GM12864 (cell line): ENCODE data around the gene EEF1AKMT3.

Source experiments
- DNase-seq: peaks from one replicate; pipeline ENCODE4 v3.0.0-alpha.2; 2011; ENCODE audit warnings: low read depth
- H3K4me3 ChIP-seq: 2 replicates; pipeline ENCODE4 v1.5.1; 2011; ENCODE audit warnings: mild to moderate bottlenecking, low read depth, low read length, control low read depth
- CTCF ChIP-seq: IDR thresholded peaks from 2 replicates; pipeline ENCODE4 v1.5.1; 2011; ENCODE audit warnings: low read depth, mild to moderate bottlenecking, moderate library complexity, low read length, control low read depth, inconsistent platforms; ENCODE audit errors: missing control alignments

Gene EEF1AKMT3

GRCh38 chr12:57752668-57753000 is 19.8 kb upstream of the EEF1AKMT3 start:
- DNase-seq: no peak
- H3K4me3 ChIP-seq: peak overlapping the region; percentile 17
- TF ChIP-seq CTCF: no peak

GRCh38 chr12:57753756-57754337 is 18.6 kb upstream of the EEF1AKMT3 start:
- no peak overlapping the region for H3K4me3 ChIP-seq
- no peak for TF ChIP-seq CTCF

GRCh38 chr12:57754411-57755193 is 17.8 kb upstream of the EEF1AKMT3 start, which contains the start of gene MARCHF9:
TSS of gene MARCHF9 (plus strand) at chr12:57755103. CDS start at chr12:57755529, 426 bp downstream.
- peak; percentile 60 for DNase-seq

More at GRCh38 chr12:57753756-57754337, 18.6 kb upstream of the EEF1AKMT3 start:
- DNase-seq: no peak

GRCh38 chr12:57755194-57755453 is 17.3 kb upstream of the EEF1AKMT3 start:
- DNase-seq: no peak
- H3K4me3 ChIP-seq: peak overlapping the region; percentile 53
- TF ChIP-seq CTCF: no peak

More at GRCh38 chr12:57754411-57755193, 17.8 kb upstream of the EEF1AKMT3 start, which contains the start of gene MARCHF9:
- TF ChIP-seq CTCF: no peak
- peak within 1 kb of the TSS; percentile 53 for H3K4me3 ChIP-seq

- H3K4me3 ChIP-seq: peak overlapping the region; percentile 53
- DNase-seq: no peak
- TF ChIP-seq CTCF: no peak
Observed at GRCh38 chr12:57755454-57756372, 16.7 kb upstream of the EEF1AKMT3 start.

GRCh38 chr12:57756406-57757341 is 15.7 kb upstream of the EEF1AKMT3 start:
- DNase-seq: no peak
- peak overlapping the region; percentile 53 for H3K4me3 ChIP-seq
- TF ChIP-seq CTCF: peak; percentile 84
